GM23338 (cell line): ENCODE results near the gene ESRRB. TPM values are rescaled to one million over a fixed set of nuclear protein-coding genes. Genes with fewer than 3 reads are reported as not detected.

Source experiments
- ATAC-seq: fragments of 200-7000 bp; cut with Tn5 transposase; 3 replicates; pipeline ENCODE4 v1.9.1; 2020
- DNase-seq: peaks from one replicate; pipeline ENCODE4 v3.0.0-alpha.2; 2015; ENCODE audit warnings: low spot score
- H2AFZ ChIP-seq: fragments of 200-600 bp; sonication (generic); 2 replicates; pipeline ENCODE4 v1.8.0; 2016; ENCODE audit warnings: antibody characterized with exemption, mild to moderate bottlenecking, moderate library complexity
- H3F3A ChIP-seq: fragments of 200-600 bp; sonication (generic); replicated peaks from 2 replicates; pipeline ENCODE4 v1.8.0; 2017; ENCODE audit warnings: antibody characterized with exemption, mixed run types, low read depth
- H3K27ac ChIP-seq: fragments of 200-600 bp; sonication (generic); 2 replicates; pipeline ENCODE4 v1.6.1; 2016; ENCODE audit warnings: low read depth
- H3K27me3 ChIP-seq: fragments of 200-600 bp; sonication (generic); 2 replicates; pipeline ENCODE4 v1.8.0; 2016; ENCODE audit warnings: mild to moderate bottlenecking, mixed run types, moderate library complexity; ENCODE audit not compliant: insufficient read depth
- H3K36me3 ChIP-seq: fragments of 200-600 bp; sonication (generic); 2 replicates; pipeline ENCODE4 v1.8.0; 2016; ENCODE audit warnings: mild to moderate bottlenecking; ENCODE audit not compliant: insufficient read depth
- H3K4me1 ChIP-seq: fragments of 200-600 bp; sonication (generic); 2 replicates; pipeline ENCODE4 v1.8.0; 2016; ENCODE audit warnings: mild to moderate bottlenecking, moderate library complexity; ENCODE audit not compliant: insufficient read depth
- H3K4me2 ChIP-seq: fragments of 200-600 bp; sonication (generic); 2 replicates; pipeline ENCODE4 v1.7.1; 2017; ENCODE audit warnings: mixed run types
- H3K4me3 ChIP-seq: fragments of 200-600 bp; sonication (generic); 2 replicates; pipeline ENCODE4 v1.6.1; 2016; ENCODE audit warnings: mixed run types
- H3K79me2 ChIP-seq: fragments of 200-600 bp; sonication (generic); replicated peaks from 2 replicates; pipeline ENCODE4 v1.8.0; 2017; ENCODE audit warnings: mild to moderate bottlenecking; ENCODE audit not compliant: insufficient read depth
- H3K9me2 ChIP-seq: fragments of 200-600 bp; sonication (generic); 2 replicates; pipeline ENCODE4 v1.8.0; 2017; ENCODE audit not compliant: insufficient read depth
- H4K20me1 ChIP-seq: fragments of 200-600 bp; sonication (generic); replicated peaks from 2 replicates; pipeline ENCODE4 v1.8.0; 2017; ENCODE audit warnings: mild to moderate bottlenecking; ENCODE audit not compliant: insufficient read depth
- H3K27ac Mint-ChIP-seq: 2 replicates; pipeline ENCODE4 v1.8.0; 2020; ENCODE audit warnings: inconsistent platforms, mild to moderate bottlenecking, moderate library complexity, mixed read lengths
- H3K27me3 Mint-ChIP-seq: 3 replicates; pipeline ENCODE4 v1.8.0; 2022; ENCODE audit warnings: low read depth, mild to moderate bottlenecking, moderate library complexity, mixed read lengths, inconsistent platforms; ENCODE audit not compliant: insufficient read depth, poor library complexity
- H3K36me3 Mint-ChIP-seq: 3 replicates; pipeline ENCODE4 v1.8.0; 2021; ENCODE audit warnings: low read depth, mild to moderate bottlenecking, inconsistent platforms, moderate library complexity, mixed read lengths
- H3K4me1 Mint-ChIP-seq: 3 replicates; pipeline ENCODE4 v1.8.0; 2020; ENCODE audit warnings: mild to moderate bottlenecking, inconsistent platforms, mixed read lengths
- H3K4me3 Mint-ChIP-seq: 3 replicates; pipeline ENCODE4 v1.8.0; 2021; ENCODE audit warnings: moderate library complexity, mild to moderate bottlenecking, inconsistent platforms, mixed read lengths
- H3K9me3 Mint-ChIP-seq: 3 replicates; pipeline ENCODE4 v1.8.0; 2020; ENCODE audit warnings: moderate library complexity, mild to moderate bottlenecking, inconsistent platforms, mixed read lengths
- CREB1 ChIP-seq: fragments of 250-450 bp; sonication (Bioruptor Pico); IDR thresholded peaks from 2 replicates; pipeline ENCODE4 v1.5.0; 2020; ENCODE audit warnings: low read depth, mild to moderate bottlenecking, moderate library complexity
- JUNB ChIP-seq: IDR thresholded peaks from one replicate; pipeline ENCODE4 v1.6.1; 2016; ENCODE audit warnings: antibody characterized with exemption; ENCODE audit not compliant: unreplicated experiment
- STAT1 ChIP-seq: IDR thresholded peaks from one replicate; pipeline ENCODE4 v1.6.1; 2016; ENCODE audit warnings: antibody characterized with exemption; ENCODE audit not compliant: unreplicated experiment
- ZNF462 ChIP-seq: fragments of 250-450 bp; sonication (Bioruptor Pico); IDR thresholded peaks from 2 replicates; pipeline ENCODE4 v1.5.0; 2020; ENCODE audit warnings: mild to moderate bottlenecking, moderate library complexity
- polyA plus RNA-seq: library from polyadenylated mRNA; unstranded; fragments of >200 nt; fragmentation: Nextera tagmentation; extraction: Ambion mirVana; gene quantifications from 2 replicates; pipeline ENCODE4 v1.2.1, GENCODE V29; 2016
- total RNA-seq: library from RNA; depleted of rRNA; stranded (reverse); fragments of >200 nt; shearing (Covaris generic); gene quantifications from 2 replicates; pipeline ENCODE4 v1.2.3, GENCODE V29; 2014
- TF ChIP-seq, protein P1 (sequence below): IDR thresholded peaks from one replicate; pipeline ENCODE4 v1.6.1; 2018; ENCODE audit warnings: antibody characterized with exemption; ENCODE audit not compliant: unreplicated experiment
- TF ChIP-seq, protein P2 (sequence below): IDR thresholded peaks from 2 replicates; pipeline ENCODE4 v1.6.1; 2016; ENCODE audit warnings: antibody characterized with exemption
- TF ChIP-seq, protein P3 (sequence below), 2 experiments: fragments of 200-600 bp in 1 of 2; sonication (generic) in 1 of 2; conservative IDR thresholded peaks; 2 replicates each; pipeline versions ENCODE4 v1.5.1 to v1.6.1; 2016 to 2017; ENCODE audit warnings: antibody characterized with exemption in 2 of 2, low read depth in 2 of 2, mild to moderate bottlenecking in 2 of 2, moderate library complexity in 1 of 2

Gene ESRRB
- total and polyA plus RNA-seq, 2 experiments from 2014 or later = 0.31 to 0.52 TPM

DNA sequence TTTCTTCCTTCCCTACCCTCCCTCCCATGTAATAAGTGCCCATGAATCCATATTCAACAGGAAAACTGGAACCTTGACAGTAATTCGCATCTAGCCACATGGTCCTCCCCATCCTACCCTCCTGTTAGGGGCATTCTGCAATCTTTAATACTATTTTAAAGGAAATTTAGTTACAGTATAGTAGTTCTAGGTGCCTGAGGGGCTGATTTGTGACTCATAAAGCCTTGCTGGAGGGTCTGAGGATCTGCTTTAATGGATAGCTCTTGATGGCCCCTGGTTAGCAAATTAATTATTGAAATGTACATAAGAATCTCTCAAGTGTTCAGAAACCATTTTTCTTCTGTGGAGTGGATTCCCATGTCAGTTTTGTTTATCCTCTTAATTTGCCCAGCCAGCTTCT is 54.1 kb downstream of the ESRRB start (continued):
- TF ChIP-seq ZNF462 = no peak

- Histone ChIP-seq H3K4me2 (no peak overlapping the region), H2AFZ (no peak overlapping the region), H3K4me3 (no peak overlapping the region), H3F3A (no peaks in the 10 kb centered on the region), H3K4me1 (no peaks in the 10 kb centered on the region), H3K9me2 (no peaks in the 10 kb centered on the region), H3K27me3 (no peaks in the 10 kb centered on the region), H3K79me2 (no peaks in the 10 kb centered on the region), H3K27ac (no peak overlapping the region), H3K36me3 (no peaks in the 10 kb centered on the region), H4K20me1 (no peaks in the 10 kb centered on the region)
- Mint-ChIP-seq H3K27ac (no peak overlapping the region), H3K4me1 (peaks cover 12% of the 10 kb centered on the region), H3K36me3 (no peaks in the 10 kb centered on the region), H3K9me3 (no peaks in the 10 kb centered on the region), H3K27me3 (peaks cover 18% of the 10 kb centered on the region), H3K4me3 (no peak overlapping the region)
- DNase-seq (no peak), ATAC-seq (no peak)
- TF ChIP-seq CREB1 (CRISPR knock-in tag) = no peak
- TF ChIP-seq, protein P1, sequence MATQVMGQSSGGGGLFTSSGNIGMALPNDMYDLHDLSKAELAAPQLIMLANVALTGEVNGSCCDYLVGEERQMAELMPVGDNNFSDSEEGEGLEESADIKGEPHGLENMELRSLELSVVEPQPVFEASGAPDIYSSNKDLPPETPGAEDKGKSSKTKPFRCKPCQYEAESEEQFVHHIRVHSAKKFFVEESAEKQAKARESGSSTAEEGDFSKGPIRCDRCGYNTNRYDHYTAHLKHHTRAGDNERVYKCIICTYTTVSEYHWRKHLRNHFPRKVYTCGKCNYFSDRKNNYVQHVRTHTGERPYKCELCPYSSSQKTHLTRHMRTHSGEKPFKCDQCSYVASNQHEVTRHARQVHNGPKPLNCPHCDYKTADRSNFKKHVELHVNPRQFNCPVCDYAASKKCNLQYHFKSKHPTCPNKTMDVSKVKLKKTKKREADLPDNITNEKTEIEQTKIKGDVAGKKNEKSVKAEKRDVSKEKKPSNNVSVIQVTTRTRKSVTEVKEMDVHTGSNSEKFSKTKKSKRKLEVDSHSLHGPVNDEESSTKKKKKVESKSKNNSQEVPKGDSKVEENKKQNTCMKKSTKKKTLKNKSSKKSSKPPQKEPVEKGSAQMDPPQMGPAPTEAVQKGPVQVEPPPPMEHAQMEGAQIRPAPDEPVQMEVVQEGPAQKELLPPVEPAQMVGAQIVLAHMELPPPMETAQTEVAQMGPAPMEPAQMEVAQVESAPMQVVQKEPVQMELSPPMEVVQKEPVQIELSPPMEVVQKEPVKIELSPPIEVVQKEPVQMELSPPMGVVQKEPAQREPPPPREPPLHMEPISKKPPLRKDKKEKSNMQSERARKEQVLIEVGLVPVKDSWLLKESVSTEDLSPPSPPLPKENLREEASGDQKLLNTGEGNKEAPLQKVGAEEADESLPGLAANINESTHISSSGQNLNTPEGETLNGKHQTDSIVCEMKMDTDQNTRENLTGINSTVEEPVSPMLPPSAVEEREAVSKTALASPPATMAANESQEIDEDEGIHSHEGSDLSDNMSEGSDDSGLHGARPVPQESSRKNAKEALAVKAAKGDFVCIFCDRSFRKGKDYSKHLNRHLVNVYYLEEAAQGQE = no peak
- TF ChIP-seq, protein P2, sequence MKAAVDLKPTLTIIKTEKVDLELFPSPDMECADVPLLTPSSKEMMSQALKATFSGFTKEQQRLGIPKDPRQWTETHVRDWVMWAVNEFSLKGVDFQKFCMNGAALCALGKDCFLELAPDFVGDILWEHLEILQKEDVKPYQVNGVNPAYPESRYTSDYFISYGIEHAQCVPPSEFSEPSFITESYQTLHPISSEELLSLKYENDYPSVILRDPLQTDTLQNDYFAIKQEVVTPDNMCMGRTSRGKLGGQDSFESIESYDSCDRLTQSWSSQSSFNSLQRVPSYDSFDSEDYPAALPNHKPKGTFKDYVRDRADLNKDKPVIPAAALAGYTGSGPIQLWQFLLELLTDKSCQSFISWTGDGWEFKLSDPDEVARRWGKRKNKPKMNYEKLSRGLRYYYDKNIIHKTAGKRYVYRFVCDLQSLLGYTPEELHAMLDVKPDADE = no peak
- TF ChIP-seq STAT1 = no peak
- TF ChIP-seq, protein P3, sequence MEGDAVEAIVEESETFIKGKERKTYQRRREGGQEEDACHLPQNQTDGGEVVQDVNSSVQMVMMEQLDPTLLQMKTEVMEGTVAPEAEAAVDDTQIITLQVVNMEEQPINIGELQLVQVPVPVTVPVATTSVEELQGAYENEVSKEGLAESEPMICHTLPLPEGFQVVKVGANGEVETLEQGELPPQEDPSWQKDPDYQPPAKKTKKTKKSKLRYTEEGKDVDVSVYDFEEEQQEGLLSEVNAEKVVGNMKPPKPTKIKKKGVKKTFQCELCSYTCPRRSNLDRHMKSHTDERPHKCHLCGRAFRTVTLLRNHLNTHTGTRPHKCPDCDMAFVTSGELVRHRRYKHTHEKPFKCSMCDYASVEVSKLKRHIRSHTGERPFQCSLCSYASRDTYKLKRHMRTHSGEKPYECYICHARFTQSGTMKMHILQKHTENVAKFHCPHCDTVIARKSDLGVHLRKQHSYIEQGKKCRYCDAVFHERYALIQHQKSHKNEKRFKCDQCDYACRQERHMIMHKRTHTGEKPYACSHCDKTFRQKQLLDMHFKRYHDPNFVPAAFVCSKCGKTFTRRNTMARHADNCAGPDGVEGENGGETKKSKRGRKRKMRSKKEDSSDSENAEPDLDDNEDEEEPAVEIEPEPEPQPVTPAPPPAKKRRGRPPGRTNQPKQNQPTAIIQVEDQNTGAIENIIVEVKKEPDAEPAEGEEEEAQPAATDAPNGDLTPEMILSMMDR (conservative IDR thresholded peaks at IDR 0.05; ENCODE audit: low read depth in 2 of 2) = no peak
- no peak for TF ChIP-seq JUNB
These were observed 54.6 kb downstream of the ESRRB start for GRCh38 chr14:76430475-76430980.
